HCT116 (cell line): ENCODE data around the gene LDLRAD4. TPM values are rescaled to one million over a fixed set of nuclear protein-coding genes. Genes with fewer than 3 reads are reported as not detected.

Source experiments
- ATAC-seq: fragments of 200-7000 bp; cut with Tn5 transposase; 2 replicates; pipeline ENCODE4 v1.9.1; 2020; ENCODE audit warnings: mild to moderate bottlenecking, moderate library complexity
- BruUV-seq: library from RNA; stranded (reverse); fragments of 400-500 nt; replicated peaks from 2 replicates; lab custom pipeline; 2021; lab: Mats Ljungman, UMichigan
- CTCF ChIA-PET: fragments of 300-600 bp; sonication (Branson Sonifier 250); formaldehyde crosslinking; loops from one replicate; lab custom pipeline; 2021; ENCODE audit warnings: antibody characterized with exemption; lab: Charles Lee
- POLR2A ChIA-PET: fragments of 300-600, 350-600 bp; sonication (Branson Sonifier 250); formaldehyde crosslinking; loops from one replicate; lab custom pipeline; 2021; ENCODE audit warnings: antibody characterized with exemption; lab: Charles Lee
- RAD21 ChIA-PET, 2 experiments: fragments of 300-600 bp; sonication (Branson Sonifier 250); formaldehyde crosslinking; loops; one replicate each; lab custom pipeline; 2023; ENCODE audit warnings: low total read pairs in 2 of 2; ENCODE audit not compliant: uncharacterized antibody in 2 of 2, unreplicated experiment in 2 of 2, low non-redundant PET in 1 of 2; lab: Charles Lee
- DNase-seq: peaks from one replicate; pipeline ENCODE4 v3.0.0-alpha.2; 2010; ENCODE audit warnings: low read depth, low spot score
- H2AFZ ChIP-seq: fragments of 200-600 bp; shearing (Covaris generic), sonication (generic); 2 replicates; pipeline ENCODE4 v1.6.1; 2017; ENCODE audit warnings: low read depth, mixed run types, mixed read lengths, antibody characterized with exemption, low read length; ENCODE audit not compliant: poor library complexity, severe bottlenecking
- H3K27ac ChIP-seq: 2 replicates; pipeline ENCODE4 v1.5.1; 2012; ENCODE audit warnings: low read depth, low read length
- H3K27me3 ChIP-seq: fragments of 200-600 bp; sonication (generic); 2 replicates; pipeline ENCODE4 v1.6.1; 2016; ENCODE audit warnings: mixed run types, low read length, mixed read lengths; ENCODE audit not compliant: insufficient read depth
- H3K36me3 ChIP-seq, 2 experiments: fragments of 200-500 bp in 1 of 2; fragments of 200-600 bp in 1 of 2; sonication (Bioruptor generic) in 1 of 2; sonication (generic) in 1 of 2; 2 replicates each; pipeline versions ENCODE4 v1.5.1 to v1.6.1; 2014 to 2016; ENCODE audit warnings: low read length in 2 of 2, inconsistent platforms in 1 of 2, mixed read lengths in 1 of 2, mixed run types in 1 of 2; ENCODE audit not compliant: insufficient read depth in 2 of 2, control insufficient read depth in 1 of 2
- H3K4me1 ChIP-seq, 2 experiments: fragments of 200-600 bp in 1 of 2; sonication (generic) in 1 of 2; 2 replicates each; pipeline versions ENCODE4 v1.5.1 to v1.6.1; 2012 to 2017; ENCODE audit warnings: low read length in 2 of 2, inconsistent platforms in 1 of 2, mild to moderate bottlenecking in 1 of 2, mixed read lengths in 1 of 2, mixed run types in 1 of 2, moderate library complexity in 1 of 2; ENCODE audit not compliant: insufficient read depth in 2 of 2, control insufficient read depth in 1 of 2
- H3K4me2 ChIP-seq: fragments of 200-600 bp; sonication (generic); 2 replicates; pipeline ENCODE4 v1.6.1; 2017; ENCODE audit warnings: mixed run types, low read length, mixed read lengths
- H3K4me3 ChIP-seq, 2 experiments: fragments of 200-600 bp in 1 of 2; sonication (generic) in 1 of 2; replicated peaks in 1 of 2; 2 replicates each; pipeline ENCODE4 v1.5.1; 2011 to 2016; ENCODE audit warnings: low read length in 2 of 2, control low read depth in 1 of 2, low read depth in 1 of 2, mild to moderate bottlenecking in 1 of 2, mixed read lengths in 1 of 2, mixed run types in 1 of 2
- H3K79me2 ChIP-seq: fragments of 200-600 bp; sonication (generic); 2 replicates; pipeline ENCODE4 v1.6.1; 2017; ENCODE audit warnings: mild to moderate bottlenecking, mixed run types, low read length, moderate library complexity, mixed read lengths; ENCODE audit not compliant: insufficient read depth
- H3K9ac ChIP-seq: fragments of 200-600 bp; sonication (generic); 2 replicates; pipeline ENCODE4 v1.6.1; 2016; ENCODE audit warnings: low read length, mixed read lengths
- H3K9me2 ChIP-seq: fragments of 200-600 bp; sonication (generic), shearing (Covaris generic); 2 replicates; pipeline ENCODE4 v1.6.1; 2017; ENCODE audit warnings: mixed run types, mild to moderate bottlenecking, moderate library complexity; ENCODE audit not compliant: insufficient read depth
- H3K9me3 ChIP-seq, 2 experiments: fragments of 200-500 bp in 1 of 2; fragments of 200-600 bp in 1 of 2; sonication (Bioruptor generic) in 1 of 2; sonication (generic) in 1 of 2; 2 replicates each; pipeline ENCODE4 v1.6.1; 2014 to 2017; ENCODE audit warnings: low read length in 2 of 2, mixed read lengths in 2 of 2, inconsistent platforms in 1 of 2, low read depth in 1 of 2, mild to moderate bottlenecking in 1 of 2, mixed run types in 1 of 2, moderate library complexity in 1 of 2; ENCODE audit not compliant: control insufficient read depth in 1 of 2, insufficient read depth in 1 of 2
- H4K20me1 ChIP-seq: fragments of 200-600 bp; sonication (generic), shearing (Covaris generic); 2 replicates; pipeline ENCODE4 v1.6.1; 2017; ENCODE audit warnings: mixed run types, mild to moderate bottlenecking, moderate library complexity; ENCODE audit not compliant: insufficient read depth
- ATF3 ChIP-seq: IDR thresholded peaks from 2 replicates; pipeline ENCODE4 v1.6.1; 2012
- CBX3 ChIP-seq: IDR thresholded peaks from 2 replicates; pipeline ENCODE4 v1.6.1; 2012; ENCODE audit warnings: low read depth
- EGR1 ChIP-seq: IDR thresholded peaks from 2 replicates; pipeline ENCODE4 v1.6.1; 2012; ENCODE audit warnings: low read depth
- ELF1 ChIP-seq: IDR thresholded peaks from 2 replicates; pipeline ENCODE4 v1.6.1; 2012; ENCODE audit warnings: low read depth, borderline replicate concordance
- EZH2 ChIP-seq: fragments of 200-600 bp; sonication (generic); IDR thresholded peaks from 2 replicates; pipeline ENCODE4 v1.6.1; 2017; ENCODE audit warnings: antibody characterized with exemption, mixed run types
- EZH2phosphoT487 ChIP-seq: fragments of 200-600 bp; IDR thresholded peaks from 2 replicates; pipeline ENCODE4 v1.6.1; 2018; ENCODE audit warnings: antibody characterized with exemption, borderline replicate concordance
- MAX ChIP-seq: IDR thresholded peaks from 2 replicates; pipeline ENCODE4 v1.6.1; 2012
- POLR2A ChIP-seq: IDR thresholded peaks from 2 replicates; pipeline ENCODE4 v1.7.0; 2011; ENCODE audit warnings: borderline replicate concordance; ENCODE audit not compliant: insufficient read depth, insufficient read length; ENCODE audit errors: extremely low read depth
- POLR2AphosphoS5 ChIP-seq: IDR thresholded peaks from 2 replicates; pipeline ENCODE4 v1.6.1; 2011; ENCODE audit warnings: mild to moderate bottlenecking, low read depth, low read length, moderate library complexity
- REST ChIP-seq: IDR thresholded peaks from 2 replicates; pipeline ENCODE4 v1.6.1; 2012; ENCODE audit warnings: low read depth
- SIN3A ChIP-seq: IDR thresholded peaks from 2 replicates; pipeline ENCODE4 v1.6.1; 2012; ENCODE audit warnings: low read depth
- ZBTB33 ChIP-seq: IDR thresholded peaks from 2 replicates; pipeline ENCODE4 v1.6.1; 2011; ENCODE audit warnings: mild to moderate bottlenecking, low read length, moderate library complexity; ENCODE audit not compliant: insufficient replicate concordance; ENCODE audit errors: extremely low read depth
- ZNF274 ChIP-seq: fragments of 200-500 bp; sonication (Bioruptor generic); IDR thresholded peaks from 2 replicates; pipeline ENCODE4 v1.6.1; 2014; ENCODE audit warnings: mild to moderate bottlenecking, low read depth, low read length, inconsistent platforms
- intact Hi-C: fragments of 100-400 bp; cut with micrococcal nuclease; formaldehyde crosslinking; loops from 2 replicates; pipeline ENCODE4 v1.10.0; 2022
- total RNA-seq: library from RNA; stranded (reverse); gene quantifications from one replicate; pipeline ENCODE4 v1.2.1, GENCODE V29; 2021; ENCODE audit not compliant: unreplicated experiment

LDLRAD4 gene
- total RNA-seq, 1 experiment from 2014 or later, result 1.2 TPM

GRCh38 chr18:13570856-13571495, 352.4 kb downstream of the LDLRAD4 start:
- Histone ChIP-seq H3K79me2 (no peaks in the 10 kb centered on the region), H3K36me3 (no peaks in the 10 kb centered on the region), H3K4me2 (no peak overlapping the region), H3K27ac (no peak overlapping the region), H2AFZ (no peak overlapping the region), H3K9me2 (no peaks in the 10 kb centered on the region), H3K9ac (no peak overlapping the region), H3K4me1 (no peaks in the 10 kb centered on the region), H4K20me1 (no peaks in the 10 kb centered on the region), H3K4me3 (no peak overlapping the region), H3K27me3 (no peaks in the 10 kb centered on the region), H3K9me3 (no peaks in the 10 kb centered on the region)
- BruUV-seq, result no TSS peak
- no peak for TF ChIP-seq ZNF274
- TF ChIP-seq POLR2AphosphoS5, result no peak
- TF ChIP-seq CBX3, result no peak
- TF ChIP-seq ZBTB33, result no peak
- TF ChIP-seq EZH2phosphoT487, result no peak
- no peak for TF ChIP-seq EZH2
- no peak for TF ChIP-seq MAX
- TF ChIP-seq POLR2A, result no peak
- no peak for TF ChIP-seq SIN3A
- TF ChIP-seq ELF1, result no peak
- no peak for TF ChIP-seq ATF3
- TF ChIP-seq REST, result no peak
- TF ChIP-seq EGR1, result no peak
- DNase-seq (no peak), ATAC-seq (no peak)
- CTCF ChIA-PET, result interaction anchor here (0.8 kb wide), 1 partner anchor 13 kb away, joined by 3 read pairs; no protein-coding TSS in a partner anchor
- RAD21 ChIA-PET, result no interaction called here
- intact Hi-C loops, result no loop called here
- POLR2A ChIA-PET, result no interaction called here
